GM12878 (cell line): Measurements from ENCODE around the gene GJB4. TPM values are rescaled to one million over a fixed set of nuclear protein-coding genes. Genes with fewer than 3 reads are reported as not detected.

Experiments
- ATAC-seq: fragments of 200-7000 bp; cut with Tn5 transposase; 3 replicates; pipeline ENCODE4 v1.9.1; 2020; ENCODE audit warnings: mild to moderate bottlenecking, moderate library complexity
- BruUV-seq: library from RNA; stranded (reverse); fragments of 400-500 nt; replicated peaks from 2 replicates; lab custom pipeline; 2021; lab: Mats Ljungman, UMichigan
- CTCF ChIA-PET: fragments of 300-600 bp; sonication (Branson Sonifier 250); formaldehyde crosslinking; extraction: SDS; loops from one replicate; lab custom pipeline; 2021; ENCODE audit warnings: inconsistent platforms; lab: Yijun Ruan, JAX
- POLR2A ChIA-PET: fragments of 350-600 bp; formaldehyde crosslinking; extraction: SDS; loops from one replicate; lab custom pipeline; 2021; ENCODE audit warnings: inconsistent platforms; lab: Charles Lee
- RAD21 ChIA-PET: fragments of 300-600 bp; sonication (Branson Sonifier 250); formaldehyde crosslinking; loops from one replicate; lab custom pipeline; 2023; ENCODE audit warnings: antibody characterized with exemption; ENCODE audit not compliant: unreplicated experiment; lab: Charles Lee
- SMC1A ChIA-PET: fragments of 300-600 bp; sonication (Branson Sonifier 250); formaldehyde crosslinking; loops from one replicate; lab custom pipeline; 2023; ENCODE audit not compliant: unreplicated experiment, uncharacterized antibody; lab: Charles Lee
- DNase-seq: peaks from one replicate; pipeline ENCODE4 v3.0.0-alpha.2; 2011; ENCODE audit warnings: low read depth, low spot score
- FAIRE-seq: peaks from 3 replicates; lab custom pipeline; 2011; peaks lifted over from hg19 to GRCh38; lab: Jason Lieb, UNC
- H2AFZ ChIP-seq: 2 replicates; pipeline ENCODE4 v1.6.0; 2011; ENCODE audit warnings: low read depth, low read length, control low read depth; ENCODE audit not compliant: control insufficient read depth
- H3K27ac ChIP-seq: 2 replicates; pipeline ENCODE4 v1.5.1; 2011; ENCODE audit warnings: control low read depth; ENCODE audit not compliant: control insufficient read depth, insufficient read depth
- H3K27me3 ChIP-seq, 2 experiments: replicated peaks in 1 of 2; 2 replicates each; pipeline versions ENCODE4 v1.6.0 to v1.6.1; 2011; ENCODE audit warnings: low read length in 1 of 2; ENCODE audit not compliant: control insufficient read depth in 2 of 2, insufficient read depth in 2 of 2
- H3K36me3 ChIP-seq, 2 experiments: 2 replicates each; pipeline ENCODE4 v1.5.1; 2011; ENCODE audit warnings: low read length in 1 of 2; ENCODE audit not compliant: control insufficient read depth in 2 of 2, insufficient read depth in 2 of 2
- H3K4me1 ChIP-seq: 2 replicates; pipeline ENCODE4 v1.6.1; 2011; ENCODE audit warnings: mild to moderate bottlenecking, low read length, moderate library complexity, mixed read lengths; ENCODE audit not compliant: control insufficient read depth, insufficient read depth
- H3K4me2 ChIP-seq: 2 replicates; pipeline ENCODE4 v1.6.0; 2011; ENCODE audit warnings: control low read depth; ENCODE audit not compliant: control insufficient read depth, insufficient read depth
- H3K4me3 ChIP-seq: fragments of 200-600 bp; sonication (generic); 2 replicates; pipeline ENCODE4 v1.5.1; 2016
- H3K79me2 ChIP-seq: 2 replicates; pipeline ENCODE4 v1.6.0; 2011; ENCODE audit warnings: low read length; ENCODE audit not compliant: control insufficient read depth, insufficient read depth
- H3K9ac ChIP-seq: 2 replicates; pipeline ENCODE4 v1.8.0; 2011; ENCODE audit warnings: low read length, control low read depth, mixed read lengths; ENCODE audit not compliant: control insufficient read depth, insufficient read depth
- H3K9me3 ChIP-seq: replicated peaks from 3 replicates; pipeline ENCODE4 v1.5.1; 2011; ENCODE audit warnings: mild to moderate bottlenecking, low read length; ENCODE audit not compliant: control insufficient read depth, insufficient read depth
- H4K20me1 ChIP-seq: 2 replicates; pipeline ENCODE4 v1.6.0; 2011; ENCODE audit not compliant: control insufficient read depth, insufficient read depth
- BCL11A ChIP-seq: IDR thresholded peaks from 2 replicates; pipeline ENCODE4 v1.6.1; 2011; ENCODE audit warnings: low read depth, low read length
- CBFB ChIP-seq: IDR thresholded peaks from 2 replicates; pipeline ENCODE4 v1.6.1; 2016; ENCODE audit warnings: antibody characterized with exemption, low read depth
- FOXM1 ChIP-seq: IDR thresholded peaks from 2 replicates; pipeline ENCODE4 v1.6.1; 2012; ENCODE audit warnings: low read depth, mild to moderate bottlenecking, inconsistent platforms, low read length, moderate library complexity
- KLF5 ChIP-seq: fragments of 450-650 bp; IDR thresholded peaks from 2 replicates; pipeline ENCODE4 v1.6.1; 2014; ENCODE audit warnings: mild to moderate bottlenecking; ENCODE audit not compliant: partially characterized antibody
- POLR2AphosphoS2 ChIP-seq: IDR thresholded peaks from 2 replicates; pipeline ENCODE4 v1.6.1; 2011; ENCODE audit warnings: low read depth, mild to moderate bottlenecking, low read length, improper control_type of control experiment, moderate library complexity
- STAT3 ChIP-seq: IDR thresholded peaks from 2 replicates; pipeline ENCODE4 v1.6.1; 2011; ENCODE audit warnings: low read depth, low read length, improper control_type of control experiment
- ZNF384 ChIP-seq: IDR thresholded peaks from 2 replicates; pipeline ENCODE4 v1.6.1; 2012; ENCODE audit warnings: low read depth, mild to moderate bottlenecking, low read length, improper control_type of control experiment, borderline replicate concordance
- WGBS: methylation state at CpG from one replicate; pipeline ENCODE4 v1.1.6; 2016; ENCODE audit warnings: low lambda C conversion rate; ENCODE audit not compliant: insufficient replicate concordance, insufficient coverage; ENCODE audit errors: missing lambda C conversion rate; 5-methylcytosine and 5-hydroxymethylcytosine counted together
- in situ Hi-C: fragments of 300-500 bp; cut with MboI; formaldehyde crosslinking; loops from 9 replicates; pipeline ENCODE4 v1.14.3; 2018; ENCODE audit warnings: mixed read lengths
- intact Hi-C: fragments of 100-400 bp; cut with micrococcal nuclease; formaldehyde crosslinking; loops from one replicate; pipeline ENCODE4 v1.14.2; 2022; ENCODE audit not compliant: unreplicated experiment
- polyA plus RNA-seq, 11 experiments: library from polyadenylated mRNA; depleted of rRNA in 4 of 11; unstranded in 6 of 11; stranded (reverse) in 5 of 11; fragments of >200 nt; fragmentation: Nextera tagmentation in 4 of 11; fragmentation: Illumina TruSeq in 1 of 11; extraction: Ambion mirVana in 4 of 11; extraction: Trizol in 1 of 11; gene quantifications; 1 replicate in 1 of 11; 2 replicates in 10 of 11; pipeline versions ENCODE4 v1.2.1 to v1.2.3, GENCODE V29; 2011 to 2016; ENCODE audit warnings: inconsistent platforms in 2 of 11, missing spikeins in 2 of 11, low read depth in 1 of 11
- total RNA-seq, 4 experiments: library from RNA; depleted of rRNA in 3 of 4; stranded (reverse); fragments of >200 nt in 3 of 4; fragmentation: Illumina TruSeq in 1 of 4; extraction: Trizol in 1 of 4; gene quantifications; 2 replicates each; pipeline versions ENCODE4 v1.2.1 to v1.2.3, GENCODE V29; 2013 to 2021
- TF ChIP-seq, protein P1 (sequence below): IDR thresholded peaks from 2 replicates; pipeline ENCODE4 v1.6.1; 2012; ENCODE audit warnings: low read depth, low read length, improper control_type of control experiment
- TF ChIP-seq, protein P2 (sequence below): fragments of 450-650 bp; IDR thresholded peaks from 2 replicates; pipeline ENCODE4 v1.6.1; 2016; ENCODE audit warnings: mild to moderate bottlenecking
- TF ChIP-seq, protein P3 (sequence below): fragments of 150-350 bp; IDR thresholded peaks from 2 replicates; pipeline ENCODE4 v1.6.1; 2016; ENCODE audit warnings: low read depth, low read length
- TF ChIP-seq, protein P4 (sequence below): fragments of 450-650 bp; IDR thresholded peaks from 2 replicates; pipeline ENCODE4 v1.6.1; 2017; ENCODE audit warnings: mild to moderate bottlenecking, moderate library complexity
- TF ChIP-seq, protein P5 (sequence below): IDR thresholded peaks from 2 replicates; pipeline ENCODE4 v1.6.1; 2011; ENCODE audit warnings: borderline replicate concordance, low read depth, mild to moderate bottlenecking, moderate library complexity, low read length; ENCODE audit not compliant: insufficient read depth, poor library complexity, severe bottlenecking

Gene GJB4
- total and polyA plus RNA-seq, 10 of the 15 experiments (the other 5 are each of a cell fraction or from before 2014, with no cell fraction given), result not detected

DNA sequence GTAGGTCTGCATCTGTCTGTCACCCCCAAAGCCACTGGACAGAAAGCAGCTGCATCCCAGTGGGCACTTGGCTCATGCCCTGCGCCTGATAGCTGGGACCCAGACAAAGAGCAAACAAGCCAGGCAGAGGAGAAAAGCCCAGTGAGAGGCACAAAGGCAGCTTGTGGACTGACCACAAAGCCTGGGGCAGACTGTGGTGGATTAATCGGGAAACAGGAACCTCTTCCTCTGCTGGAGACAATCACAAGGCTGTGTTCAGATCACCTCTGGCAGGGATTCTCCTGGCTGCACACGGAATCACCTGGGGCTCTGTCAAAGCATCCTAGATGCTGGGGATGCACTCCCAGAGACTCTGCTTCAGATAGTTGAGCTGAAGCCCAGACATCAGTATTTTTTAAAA lies 19.9 kb upstream of the GJB4 start:
- no peaks in the 10 kb centered on the region for H3K4me1 ChIP-seq
- H3K27me3 ChIP-seq, result peaks cover 0 to 2% of the 10 kb centered on the region in 2 experiments; a peak in 3 of 4 replicates
- H3K79me2 ChIP-seq, result no peaks in the 10 kb centered on the region
- CTCF ChIA-PET, result no interaction called here
- BruUV-seq, result no TSS peak
- FAIRE-seq (no peak), ATAC-seq (no peak), DNase-seq (no peak)
- SMC1A ChIA-PET, result no interaction called here
- WGBS, result 2% methylated on average over 3 of the region's 3 CpGs
- H3K27ac ChIP-seq, result no peak overlapping the region
- in situ Hi-C loops, result loop anchor here (10.0 kb wide), 1 partner anchor 1105 kb away; no protein-coding TSS in a partner anchor
- H4K20me1 ChIP-seq, result no peaks in the 10 kb centered on the region
- H3K4me3 ChIP-seq, result no peak overlapping the region
- H3K9me3 ChIP-seq, result no peaks in the 10 kb centered on the region
- intact Hi-C loops, result loop anchor here (5.0 kb wide), 1 partner anchor 277 kb away; no protein-coding TSS in a partner anchor
- H2AFZ ChIP-seq, result no peak overlapping the region
- H3K9ac ChIP-seq, result no peak overlapping the region
- no peaks in the 10 kb centered on the region for H3K36me3 ChIP-seq
- POLR2A ChIA-PET, result no interaction called here
- H3K4me2 ChIP-seq, result no peak overlapping the region
- RAD21 ChIA-PET, result no interaction called here
- TF ChIP-seq KLF5, result no peak
- TF ChIP-seq, protein P1, sequence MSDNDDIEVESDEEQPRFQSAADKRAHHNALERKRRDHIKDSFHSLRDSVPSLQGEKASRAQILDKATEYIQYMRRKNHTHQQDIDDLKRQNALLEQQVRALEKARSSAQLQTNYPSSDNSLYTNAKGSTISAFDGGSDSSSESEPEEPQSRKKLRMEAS, result no peak
- TF ChIP-seq POLR2AphosphoS2, result no peak
- TF ChIP-seq, protein P2, sequence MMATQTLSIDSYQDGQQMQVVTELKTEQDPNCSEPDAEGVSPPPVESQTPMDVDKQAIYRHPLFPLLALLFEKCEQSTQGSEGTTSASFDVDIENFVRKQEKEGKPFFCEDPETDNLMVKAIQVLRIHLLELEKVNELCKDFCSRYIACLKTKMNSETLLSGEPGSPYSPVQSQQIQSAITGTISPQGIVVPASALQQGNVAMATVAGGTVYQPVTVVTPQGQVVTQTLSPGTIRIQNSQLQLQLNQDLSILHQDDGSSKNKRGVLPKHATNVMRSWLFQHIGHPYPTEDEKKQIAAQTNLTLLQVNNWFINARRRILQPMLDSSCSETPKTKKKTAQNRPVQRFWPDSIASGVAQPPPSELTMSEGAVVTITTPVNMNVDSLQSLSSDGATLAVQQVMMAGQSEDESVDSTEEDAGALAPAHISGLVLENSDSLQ, result no peak
- TF ChIP-seq STAT3, result no peak
- no peak for TF ChIP-seq BCL11A
- TF ChIP-seq FOXM1, result no peak
- TF ChIP-seq ZNF384, result no peak
- TF ChIP-seq, protein P3, sequence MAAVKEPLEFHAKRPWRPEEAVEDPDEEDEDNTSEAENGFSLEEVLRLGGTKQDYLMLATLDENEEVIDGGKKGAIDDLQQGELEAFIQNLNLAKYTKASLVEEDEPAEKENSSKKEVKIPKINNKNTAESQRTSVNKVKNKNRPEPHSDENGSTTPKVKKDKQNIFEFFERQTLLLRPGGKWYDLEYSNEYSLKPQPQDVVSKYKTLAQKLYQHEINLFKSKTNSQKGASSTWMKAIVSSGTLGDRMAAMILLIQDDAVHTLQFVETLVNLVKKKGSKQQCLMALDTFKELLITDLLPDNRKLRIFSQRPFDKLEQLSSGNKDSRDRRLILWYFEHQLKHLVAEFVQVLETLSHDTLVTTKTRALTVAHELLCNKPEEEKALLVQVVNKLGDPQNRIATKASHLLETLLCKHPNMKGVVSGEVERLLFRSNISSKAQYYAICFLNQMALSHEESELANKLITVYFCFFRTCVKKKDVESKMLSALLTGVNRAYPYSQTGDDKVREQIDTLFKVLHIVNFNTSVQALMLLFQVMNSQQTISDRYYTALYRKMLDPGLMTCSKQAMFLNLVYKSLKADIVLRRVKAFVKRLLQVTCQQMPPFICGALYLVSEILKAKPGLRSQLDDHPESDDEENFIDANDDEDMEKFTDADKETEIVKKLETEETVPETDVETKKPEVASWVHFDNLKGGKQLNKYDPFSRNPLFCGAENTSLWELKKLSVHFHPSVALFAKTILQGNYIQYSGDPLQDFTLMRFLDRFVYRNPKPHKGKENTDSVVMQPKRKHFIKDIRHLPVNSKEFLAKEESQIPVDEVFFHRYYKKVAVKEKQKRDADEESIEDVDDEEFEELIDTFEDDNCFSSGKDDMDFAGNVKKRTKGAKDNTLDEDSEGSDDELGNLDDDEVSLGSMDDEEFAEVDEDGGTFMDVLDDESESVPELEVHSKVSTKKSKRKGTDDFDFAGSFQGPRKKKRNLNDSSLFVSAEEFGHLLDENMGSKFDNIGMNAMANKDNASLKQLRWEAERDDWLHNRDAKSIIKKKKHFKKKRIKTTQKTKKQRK, result no peak
- no peak for TF ChIP-seq CBFB
- TF ChIP-seq, protein P4, sequence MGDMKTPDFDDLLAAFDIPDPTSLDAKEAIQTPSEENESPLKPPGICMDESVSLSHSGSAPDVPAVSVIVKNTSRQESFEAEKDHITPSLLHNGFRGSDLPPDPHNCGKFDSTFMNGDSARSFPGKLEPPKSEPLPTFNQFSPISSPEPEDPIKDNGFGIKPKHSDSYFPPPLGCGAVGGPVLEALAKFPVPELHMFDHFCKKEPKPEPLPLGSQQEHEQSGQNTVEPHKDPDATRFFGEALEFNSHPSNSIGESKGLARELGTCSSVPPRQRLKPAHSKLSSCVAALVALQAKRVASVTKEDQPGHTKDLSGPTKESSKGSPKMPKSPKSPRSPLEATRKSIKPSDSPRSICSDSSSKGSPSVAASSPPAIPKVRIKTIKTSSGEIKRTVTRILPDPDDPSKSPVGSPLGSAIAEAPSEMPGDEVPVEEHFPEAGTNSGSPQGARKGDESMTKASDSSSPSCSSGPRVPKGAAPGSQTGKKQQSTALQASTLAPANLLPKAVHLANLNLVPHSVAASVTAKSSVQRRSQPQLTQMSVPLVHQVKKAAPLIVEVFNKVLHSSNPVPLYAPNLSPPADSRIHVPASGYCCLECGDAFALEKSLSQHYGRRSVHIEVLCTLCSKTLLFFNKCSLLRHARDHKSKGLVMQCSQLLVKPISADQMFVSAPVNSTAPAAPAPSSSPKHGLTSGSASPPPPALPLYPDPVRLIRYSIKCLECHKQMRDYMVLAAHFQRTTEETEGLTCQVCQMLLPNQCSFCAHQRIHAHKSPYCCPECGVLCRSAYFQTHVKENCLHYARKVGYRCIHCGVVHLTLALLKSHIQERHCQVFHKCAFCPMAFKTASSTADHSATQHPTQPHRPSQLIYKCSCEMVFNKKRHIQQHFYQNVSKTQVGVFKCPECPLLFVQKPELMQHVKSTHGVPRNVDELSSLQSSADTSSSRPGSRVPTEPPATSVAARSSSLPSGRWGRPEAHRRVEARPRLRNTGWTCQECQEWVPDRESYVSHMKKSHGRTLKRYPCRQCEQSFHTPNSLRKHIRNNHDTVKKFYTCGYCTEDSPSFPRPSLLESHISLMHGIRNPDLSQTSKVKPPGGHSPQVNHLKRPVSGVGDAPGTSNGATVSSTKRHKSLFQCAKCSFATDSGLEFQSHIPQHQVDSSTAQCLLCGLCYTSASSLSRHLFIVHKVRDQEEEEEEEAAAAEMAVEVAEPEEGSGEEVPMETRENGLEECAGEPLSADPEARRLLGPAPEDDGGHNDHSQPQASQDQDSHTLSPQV, result no peak
- TF ChIP-seq, protein P5, sequence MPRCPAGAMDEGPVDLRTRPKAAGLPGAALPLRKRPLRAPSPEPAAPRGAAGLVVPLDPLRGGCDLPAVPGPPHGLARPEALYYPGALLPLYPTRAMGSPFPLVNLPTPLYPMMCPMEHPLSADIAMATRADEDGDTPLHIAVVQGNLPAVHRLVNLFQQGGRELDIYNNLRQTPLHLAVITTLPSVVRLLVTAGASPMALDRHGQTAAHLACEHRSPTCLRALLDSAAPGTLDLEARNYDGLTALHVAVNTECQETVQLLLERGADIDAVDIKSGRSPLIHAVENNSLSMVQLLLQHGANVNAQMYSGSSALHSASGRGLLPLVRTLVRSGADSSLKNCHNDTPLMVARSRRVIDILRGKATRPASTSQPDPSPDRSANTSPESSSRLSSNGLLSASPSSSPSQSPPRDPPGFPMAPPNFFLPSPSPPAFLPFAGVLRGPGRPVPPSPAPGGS, result no peak
